Dedifferentiated amniotic fluid mesenchymal stem cell (primary cell): ENCODE measurements around the gene S1PR3.

Experiments used
- DNase-seq: peaks from one replicate; pipeline ENCODE4 v3.0.0-alpha.2; 2016; ENCODE audit errors: extremely low spot score

Gene S1PR3

DNA sequence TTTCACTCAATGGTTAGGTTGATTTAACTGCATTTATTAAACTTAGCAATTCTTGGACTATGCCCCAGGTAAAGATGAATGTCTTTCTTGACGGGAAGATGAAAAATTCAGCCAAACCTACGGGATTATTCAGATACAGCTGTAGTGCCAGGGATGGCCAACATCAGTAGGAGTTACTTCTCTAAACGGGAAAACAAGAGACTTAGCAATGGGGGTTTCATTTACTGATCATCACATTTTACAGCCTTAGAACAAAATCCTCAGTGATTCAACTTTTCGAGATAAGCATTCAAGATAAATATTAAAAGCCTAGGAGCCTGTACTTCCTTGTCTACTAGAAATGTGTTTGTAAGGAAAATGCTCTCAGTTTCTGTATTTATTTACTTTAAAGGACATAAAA is 46.1 kb downstream of the S1PR3 start:
- no peak for DNase-seq

DNA sequence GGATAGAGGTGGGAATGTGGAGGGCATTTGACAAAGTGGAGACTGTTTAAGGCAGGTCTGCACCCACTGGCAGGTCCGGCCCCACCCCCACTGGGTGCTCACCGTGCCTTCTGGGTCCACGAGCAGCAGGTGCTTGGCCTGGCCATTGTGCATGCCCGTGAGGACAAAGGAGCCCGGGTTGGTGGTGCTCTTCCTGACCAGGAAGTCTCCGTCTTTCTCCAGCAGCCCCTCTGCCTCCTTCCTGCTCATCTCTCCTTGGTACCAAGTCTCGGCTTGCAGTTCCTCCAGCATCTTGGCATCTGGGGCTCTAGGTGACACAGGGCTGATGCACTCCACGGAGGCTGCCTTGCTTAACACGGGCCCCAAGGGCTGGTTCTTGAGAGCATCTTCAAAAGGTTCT is 46.6 kb downstream of the S1PR3 start:
- no peak for DNase-seq

DNA sequence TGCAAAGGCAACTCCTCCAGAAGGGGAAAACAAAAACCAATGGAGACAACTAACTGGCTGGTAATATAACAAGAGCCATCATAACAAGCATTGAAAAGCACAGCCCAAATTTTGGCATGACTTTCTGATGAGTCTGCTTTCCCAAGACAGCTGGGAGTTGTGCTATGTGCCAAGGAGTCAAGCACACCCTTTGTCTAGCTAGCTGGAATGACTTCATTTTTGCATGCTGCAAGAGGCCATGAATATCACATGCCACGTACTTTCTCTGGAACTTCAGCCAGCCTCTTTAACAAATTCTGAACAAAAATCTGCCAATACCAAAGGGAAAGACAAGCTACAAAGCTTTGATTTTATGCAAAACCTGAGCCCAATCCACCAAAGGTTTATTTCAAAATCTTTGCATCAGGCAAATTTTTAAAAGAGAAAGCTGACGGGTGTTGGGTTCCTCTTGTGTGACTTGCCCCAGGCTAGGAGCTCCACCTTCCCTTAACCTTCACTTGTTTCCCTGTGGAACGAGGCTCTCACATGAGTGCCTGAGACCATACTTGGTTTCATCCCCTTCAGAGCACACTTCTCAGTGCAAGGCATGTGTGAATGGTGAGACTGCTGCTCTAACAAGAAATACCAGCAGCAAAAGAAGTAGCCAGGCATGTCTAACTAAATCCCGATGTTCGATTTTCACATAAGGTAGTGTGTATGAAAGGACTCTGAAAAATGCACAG is 47.3 kb downstream of the S1PR3 start:
- DNase-seq: peak; percentile 95

DNA sequence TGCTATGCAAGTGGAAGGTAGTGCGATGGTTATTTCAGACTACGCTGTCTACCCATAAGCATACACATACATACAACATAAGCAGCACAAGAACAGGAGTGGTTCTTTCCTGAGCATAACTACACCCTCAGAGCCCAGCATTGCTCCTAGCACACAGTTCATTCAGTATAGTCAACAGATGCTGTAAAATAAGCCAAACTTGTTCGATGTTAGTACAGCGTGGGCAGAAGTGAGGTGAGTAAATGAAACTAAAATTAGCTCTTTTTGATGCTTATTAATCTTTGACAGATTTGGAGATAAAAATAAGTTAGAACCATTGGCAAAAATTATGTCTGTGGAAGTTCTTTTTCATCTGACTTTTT is 47.8 kb downstream of the S1PR3 start:
- DNase-seq: no peak

DNA sequence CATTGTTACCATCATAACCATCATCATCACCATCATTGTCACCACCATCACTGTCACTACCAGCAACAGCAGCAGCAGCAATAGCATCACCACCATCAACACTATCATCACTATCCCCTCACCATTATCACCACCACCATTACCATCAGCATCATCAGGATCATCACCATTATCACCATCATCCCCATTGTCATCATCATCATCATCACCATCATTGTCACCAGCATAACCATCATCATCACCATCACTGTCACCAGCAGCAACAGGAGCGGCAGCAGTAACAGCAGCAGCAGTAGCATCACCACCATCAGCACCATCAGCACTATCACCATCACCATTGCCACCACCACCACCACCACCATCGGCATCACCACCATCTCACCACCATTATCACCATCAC is 48.4 kb downstream of the S1PR3 start:
- no peak for DNase-seq

DNA sequence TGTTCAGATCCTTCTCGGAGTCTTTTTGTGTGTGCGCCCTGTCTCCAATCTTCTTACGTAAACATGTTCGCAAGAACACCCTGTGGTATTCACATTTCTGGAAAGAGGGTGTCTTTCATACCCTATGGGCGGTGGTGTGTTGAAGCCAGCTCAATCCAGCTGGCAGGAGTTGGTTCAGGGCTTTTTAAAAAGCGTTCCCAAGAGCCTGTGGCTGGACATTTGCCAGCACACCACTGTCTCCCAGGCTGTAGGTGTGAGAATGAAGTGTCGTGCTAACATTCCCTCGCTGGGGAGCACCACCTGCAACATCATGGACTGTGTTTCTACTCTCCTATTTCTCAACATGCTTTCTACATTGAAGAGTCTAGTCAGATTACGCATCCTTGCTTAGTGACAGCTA is 51.7 kb downstream of the S1PR3 start:
- no peak for DNase-seq

DNA sequence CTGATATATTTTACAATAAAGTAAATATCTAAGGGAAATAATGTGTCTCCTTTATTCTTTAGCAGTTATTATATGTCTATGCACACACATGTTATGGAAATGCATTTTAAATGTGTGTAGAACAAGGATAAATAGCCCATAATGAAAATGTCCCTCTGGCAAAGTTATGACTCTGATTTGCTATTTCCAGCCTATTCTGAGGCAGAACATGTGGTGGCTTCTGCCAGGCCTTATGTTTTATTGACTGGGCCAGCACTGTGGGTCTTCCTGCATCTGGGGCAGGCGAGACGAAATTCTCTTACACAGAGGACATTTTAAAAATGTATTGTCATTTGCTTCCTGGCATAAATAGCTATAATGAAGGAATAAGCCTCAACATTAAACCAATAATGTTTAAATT is 52.8 kb downstream of the S1PR3 start:
- DNase-seq: no peak

DNA sequence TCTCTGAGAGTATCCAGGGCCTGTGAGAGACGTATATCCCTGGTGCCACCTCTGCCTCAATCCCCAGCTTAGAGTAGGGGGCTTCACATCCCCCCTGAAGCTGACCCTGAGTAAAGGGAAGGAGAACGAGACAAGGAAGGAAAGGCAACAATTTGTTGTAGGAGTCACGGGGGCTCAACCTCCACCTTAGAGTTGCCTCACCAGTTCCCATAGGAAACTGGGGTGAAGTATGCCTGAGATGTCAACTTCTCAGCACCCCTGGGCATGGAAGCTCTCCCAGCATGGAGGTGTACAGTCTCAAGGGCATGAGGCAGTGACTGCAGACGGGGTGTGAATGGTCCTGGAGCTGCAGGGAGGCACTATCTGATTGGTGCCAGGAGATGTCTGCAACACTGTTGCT is 53.6 kb downstream of the S1PR3 start:
- DNase-seq: no peak

DNA sequence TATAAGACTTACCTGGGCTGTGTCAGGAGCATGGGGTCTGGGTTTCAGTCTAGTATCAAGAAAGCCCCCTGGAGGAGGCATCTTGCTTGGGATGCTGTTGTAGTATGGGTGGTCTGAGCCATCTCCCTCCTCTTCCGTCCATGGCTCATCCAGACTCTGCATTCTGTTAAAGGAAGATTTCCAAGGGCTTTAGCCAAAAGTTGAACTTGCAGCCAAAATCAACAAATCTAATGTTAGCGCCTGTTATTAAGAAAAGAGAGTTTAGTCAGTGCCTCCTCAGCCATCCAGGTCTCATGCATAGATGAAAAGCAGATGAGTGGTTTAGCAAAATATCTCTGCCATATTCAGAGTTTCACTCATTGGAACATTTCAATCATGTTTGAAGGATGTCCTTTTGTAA is 55.6 kb downstream of the S1PR3 start:
- DNase-seq: peak; percentile 22

DNA sequence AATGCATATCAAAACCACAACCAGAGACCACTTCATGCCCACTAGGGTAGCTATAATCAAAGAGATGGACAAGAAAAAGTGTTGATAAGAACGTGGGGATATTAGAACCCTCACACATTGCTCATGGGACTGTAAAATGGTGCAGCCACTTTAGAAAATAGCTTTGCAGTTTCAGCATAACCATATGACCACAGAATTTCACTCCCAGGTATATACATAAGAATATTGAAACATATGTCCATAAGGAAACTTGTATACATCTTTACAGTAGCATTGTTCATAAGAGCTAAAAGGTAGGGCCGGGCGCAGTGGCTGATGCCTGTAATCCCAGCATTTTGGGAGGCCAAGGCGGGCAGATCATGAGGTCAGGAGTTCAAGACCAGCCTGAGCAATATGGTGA is 56.4 kb downstream of the S1PR3 start:
- no peak for DNase-seq

DNA sequence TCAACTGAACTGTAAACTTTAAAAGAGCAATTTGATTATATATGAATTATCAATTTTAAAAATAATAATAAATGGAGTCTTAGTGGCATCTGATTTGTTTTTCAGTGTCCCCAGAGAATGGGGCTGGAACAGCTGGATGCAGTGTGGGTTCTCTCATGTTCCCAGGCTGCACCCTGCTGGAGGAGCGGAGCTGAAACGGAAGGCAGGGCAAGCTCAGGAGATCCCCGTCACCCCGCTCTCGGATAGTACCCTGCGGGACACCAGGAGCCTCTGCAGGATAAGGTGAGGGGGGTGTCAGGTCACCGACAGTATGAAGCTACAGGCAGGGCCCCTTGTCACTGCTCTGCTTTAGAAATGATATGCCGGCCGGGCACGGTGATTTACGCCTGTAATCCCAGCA is 57.3 kb downstream of the S1PR3 start:
- no peak for DNase-seq

DNA sequence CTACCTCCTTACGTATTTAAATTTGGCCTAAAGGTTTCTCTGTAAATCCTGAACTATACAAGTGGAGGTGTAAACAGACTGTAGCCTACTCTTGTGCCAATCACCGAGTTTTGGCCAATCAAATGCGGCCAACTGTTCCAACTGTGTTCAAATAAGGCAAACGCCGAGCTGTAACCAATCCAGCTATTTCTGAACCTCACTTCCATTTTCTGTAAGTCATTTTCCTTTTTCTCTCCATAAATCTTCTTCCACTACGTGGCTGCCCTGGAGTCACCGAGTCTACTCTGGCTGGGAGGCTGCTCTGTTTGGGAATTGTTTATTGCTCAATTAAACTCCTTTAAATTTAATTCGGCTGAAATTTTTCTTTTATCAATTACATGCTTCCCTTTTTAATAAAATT is 58.4 kb downstream of the S1PR3 start:
- no peak for DNase-seq

DNA sequence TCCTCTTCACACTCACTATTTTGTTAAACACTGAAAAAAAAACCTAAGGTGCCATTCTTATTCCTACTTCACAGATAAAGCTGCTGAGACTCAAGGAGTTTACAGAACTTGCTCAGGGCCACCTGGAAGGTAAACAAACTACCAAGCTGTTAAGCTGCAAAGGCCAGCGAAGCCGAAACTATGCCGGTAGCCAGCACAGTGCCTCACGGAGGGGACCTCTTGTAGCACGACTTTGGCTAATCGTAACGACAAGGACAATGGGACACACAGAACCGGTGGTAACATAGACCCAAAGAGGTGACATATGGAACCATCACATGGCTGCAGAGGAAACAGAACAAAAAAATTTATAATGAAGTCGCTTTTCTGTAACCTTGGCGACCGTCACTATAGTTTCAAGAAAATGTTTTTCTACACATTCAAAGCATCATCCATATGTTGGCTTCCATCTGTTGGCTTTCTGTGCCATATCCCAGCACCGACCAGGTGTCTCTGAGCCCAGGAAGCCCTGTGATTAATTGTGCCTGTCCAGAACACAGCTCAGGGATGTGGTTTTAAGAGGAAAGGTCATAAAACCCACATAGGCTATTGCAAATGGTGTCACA is 60.3 kb downstream of the S1PR3 start:
- DNase-seq: no peak

DNA sequence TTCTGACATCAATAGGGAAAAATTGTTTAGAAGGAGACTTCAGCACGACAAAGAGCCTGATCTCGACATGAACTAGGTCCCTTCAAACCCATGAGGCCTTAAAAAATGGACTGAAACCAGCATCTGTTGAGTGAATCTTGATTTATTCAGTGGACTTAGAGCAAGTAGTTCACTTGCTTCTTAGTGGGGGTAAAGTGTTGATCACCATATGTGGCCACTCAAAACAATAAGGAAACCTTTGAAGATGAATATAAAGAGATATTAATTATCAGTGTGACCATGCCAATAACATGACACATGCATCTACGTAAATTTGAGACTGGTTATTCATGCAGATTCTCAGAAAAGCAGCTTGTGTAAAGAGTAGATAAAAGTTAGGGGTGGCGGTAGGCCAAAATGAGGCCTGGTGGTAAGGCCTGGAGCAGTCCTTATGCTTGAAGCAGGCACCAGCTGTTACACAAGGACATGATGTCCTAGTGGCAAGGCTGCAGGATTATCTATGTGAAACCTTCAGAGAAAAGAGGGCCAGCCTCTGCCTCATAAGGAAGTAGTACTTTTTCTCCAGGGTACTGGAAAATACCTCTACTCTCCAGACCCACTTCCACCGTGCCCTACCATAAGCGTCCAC is 61.3 kb downstream of the S1PR3 start:
- DNase-seq: no peak

DNA sequence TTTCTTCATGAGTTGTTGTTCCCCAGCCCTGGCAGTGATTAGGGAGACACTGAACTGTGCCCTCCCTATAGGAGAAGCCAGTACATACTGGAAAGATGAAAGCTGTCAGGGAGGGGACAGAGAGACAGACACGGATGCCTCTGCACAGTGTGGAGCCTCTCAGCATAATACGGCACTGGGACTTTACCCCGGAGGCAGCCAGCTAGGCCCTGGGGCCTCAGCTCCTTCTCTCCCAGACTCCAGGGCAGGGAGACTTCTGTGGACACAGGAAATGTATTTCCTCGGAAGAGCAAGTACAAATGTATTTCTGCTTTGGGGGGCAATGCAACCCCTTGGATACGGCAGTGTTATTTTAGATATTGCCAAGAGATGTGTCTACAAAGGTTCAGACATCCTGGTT is 62.0 kb downstream of the S1PR3 start:
- no peak for DNase-seq
